DLD1 (cell line): Measurements from ENCODE around the gene CDK1.
"Not testable (repeated sequence)": the region's sequence is repeated elsewhere in the genome, so short reads cannot be mapped to it uniquely, and the experiment has no call there.

ENCODE experiments used
- in situ Hi-C: cut with HindIII; loops from 2 replicates; pipeline ENCODE4 v1.10.0; 2017; ENCODE audit warnings: low sequenced_read_pairs

The CDK1 gene

DNA sequence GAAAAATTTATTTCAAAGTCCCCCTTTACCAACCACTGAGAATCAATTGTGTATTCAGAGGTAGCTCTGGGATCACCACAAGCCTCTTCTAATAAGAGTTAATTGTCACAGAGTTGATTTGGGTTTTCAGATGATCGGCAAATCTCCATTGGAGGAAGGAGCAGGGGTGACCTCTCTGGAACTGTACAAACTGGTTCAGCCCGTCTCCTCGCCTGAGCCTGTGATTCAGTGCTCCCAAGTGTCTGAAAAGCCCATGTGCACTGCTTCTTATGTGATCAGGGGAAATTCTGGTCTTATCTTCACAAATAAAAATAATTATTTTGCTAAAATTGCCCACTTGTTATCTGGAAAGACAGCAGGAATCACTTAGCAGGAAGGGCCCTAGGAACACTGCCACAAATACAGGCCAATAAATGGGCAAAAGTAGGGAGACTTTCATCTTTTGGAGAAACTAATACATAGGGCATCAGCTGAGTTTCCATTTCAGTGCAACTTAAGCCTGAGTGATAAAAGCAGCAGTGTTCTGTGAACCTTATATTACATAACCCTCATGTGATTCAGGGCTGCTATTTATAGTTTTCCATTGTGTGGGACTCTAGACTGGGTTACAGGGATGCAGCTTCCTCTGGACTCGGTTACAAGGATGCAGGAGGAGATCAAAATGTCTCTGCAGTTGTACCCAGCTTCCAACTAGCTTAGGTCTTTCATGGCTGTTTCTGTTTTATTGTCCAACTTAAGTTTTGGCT is 32.3 kb downstream of the CDK1 start:
- in situ Hi-C loops, result no loop called here

DNA sequence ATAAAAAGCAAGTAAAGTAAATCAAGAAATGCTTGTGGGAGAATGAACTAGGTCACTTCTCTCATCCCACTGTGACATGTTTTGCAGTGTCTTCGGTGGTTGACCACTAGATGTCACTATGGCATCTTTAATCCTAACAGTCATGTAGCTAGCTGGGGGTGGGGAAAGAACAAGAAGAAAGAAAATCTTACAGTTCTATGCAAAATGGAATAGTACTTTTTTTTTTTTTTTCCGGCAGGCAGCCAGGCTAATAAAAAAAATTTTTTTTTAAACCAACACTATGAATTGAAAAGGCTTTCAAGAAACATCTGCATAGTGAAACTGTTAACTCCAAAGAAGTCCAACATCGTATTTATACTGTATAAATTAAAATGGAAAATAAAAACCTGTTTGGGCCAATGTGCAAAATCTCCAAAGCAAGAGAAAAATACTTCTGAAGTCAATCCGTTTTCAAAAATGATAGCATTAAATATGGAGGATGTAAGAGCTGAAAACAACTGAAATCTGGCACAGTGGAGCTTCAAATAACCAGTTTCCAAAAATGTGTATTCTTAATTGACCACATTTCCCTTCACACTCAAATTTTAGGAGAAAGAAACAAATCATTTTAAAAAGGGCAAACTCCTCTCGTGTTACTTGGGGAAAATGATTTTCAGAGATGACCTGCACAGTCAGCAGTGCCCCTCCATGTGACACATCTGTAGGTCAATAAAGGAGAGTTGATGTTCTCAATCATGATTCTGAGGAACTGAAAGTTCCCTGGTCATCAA is 38.5 kb downstream of the CDK1 start:
- in situ Hi-C loops, result no loop called here

DNA sequence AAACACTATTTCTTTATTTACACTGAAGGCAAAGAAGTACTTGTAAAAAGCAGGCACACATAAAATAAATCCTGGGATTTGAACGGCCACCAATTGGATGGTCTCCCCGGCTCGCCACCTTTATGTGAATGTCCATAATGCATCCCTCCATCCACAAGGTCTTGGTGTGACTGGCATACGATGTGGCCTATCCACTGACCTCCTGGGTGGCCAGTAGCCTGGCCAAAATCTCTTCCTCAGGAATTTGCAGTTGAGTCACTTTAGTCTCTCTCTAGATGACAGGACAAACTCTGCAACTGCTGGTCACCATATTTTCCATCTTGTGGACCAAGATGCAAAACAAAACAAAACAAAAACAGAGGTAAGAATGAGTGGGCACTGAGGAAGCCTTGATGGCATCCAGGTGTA is 39.1 kb downstream of the CDK1 start:
- in situ Hi-C loops, result no loop called here

DNA sequence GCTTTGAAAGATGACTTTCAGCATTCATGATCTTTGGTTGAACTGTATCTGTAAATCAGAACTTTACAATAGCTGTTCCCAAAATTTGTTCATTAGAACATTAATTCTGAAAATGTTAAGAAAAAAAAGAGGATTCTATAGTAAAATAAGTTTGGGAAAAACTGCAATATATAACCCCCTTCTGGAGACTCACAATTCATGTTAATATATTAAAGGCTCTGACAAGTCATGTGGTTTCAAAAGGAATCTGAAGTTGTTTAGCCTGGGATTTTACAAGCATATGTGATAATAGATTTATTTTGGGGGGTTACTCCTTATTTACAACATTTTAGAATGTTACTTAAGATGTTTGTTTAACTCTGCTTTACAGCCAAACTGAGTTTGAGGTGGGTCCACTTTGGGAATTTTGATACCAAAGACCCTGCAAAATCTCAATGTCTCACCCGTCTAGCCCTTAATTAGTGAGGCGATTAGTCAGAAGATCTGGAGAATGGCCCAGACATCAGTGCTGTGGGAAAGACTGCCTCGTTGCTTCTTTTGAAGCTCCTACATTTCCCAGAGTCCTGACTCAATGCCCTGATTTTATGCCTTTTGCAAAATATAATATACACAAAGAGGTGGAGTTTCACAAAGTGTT is 40.0 kb downstream of the CDK1 start:
- in situ Hi-C loops, result no loop called here

DNA sequence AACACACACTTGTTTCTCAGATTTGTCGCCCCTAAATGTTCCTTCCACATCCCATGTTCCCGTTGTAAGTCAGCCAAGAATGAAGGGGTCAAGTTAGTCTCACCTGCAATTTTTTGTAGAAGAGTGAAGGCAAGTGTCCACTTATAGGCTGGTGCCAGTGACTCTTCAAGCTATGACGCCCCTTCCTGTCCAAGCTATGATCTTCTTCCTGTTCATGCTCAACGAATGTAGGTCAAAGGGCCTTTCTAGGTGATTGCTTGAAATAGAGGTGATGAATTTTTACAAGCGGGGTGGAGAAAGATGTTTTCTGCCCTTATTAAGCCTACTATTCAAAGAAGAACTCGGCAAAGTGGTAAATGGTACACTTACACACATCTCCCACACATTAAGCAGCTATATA is 41.0 kb downstream of the CDK1 start:
- in situ Hi-C loops, result no loop called here

DNA sequence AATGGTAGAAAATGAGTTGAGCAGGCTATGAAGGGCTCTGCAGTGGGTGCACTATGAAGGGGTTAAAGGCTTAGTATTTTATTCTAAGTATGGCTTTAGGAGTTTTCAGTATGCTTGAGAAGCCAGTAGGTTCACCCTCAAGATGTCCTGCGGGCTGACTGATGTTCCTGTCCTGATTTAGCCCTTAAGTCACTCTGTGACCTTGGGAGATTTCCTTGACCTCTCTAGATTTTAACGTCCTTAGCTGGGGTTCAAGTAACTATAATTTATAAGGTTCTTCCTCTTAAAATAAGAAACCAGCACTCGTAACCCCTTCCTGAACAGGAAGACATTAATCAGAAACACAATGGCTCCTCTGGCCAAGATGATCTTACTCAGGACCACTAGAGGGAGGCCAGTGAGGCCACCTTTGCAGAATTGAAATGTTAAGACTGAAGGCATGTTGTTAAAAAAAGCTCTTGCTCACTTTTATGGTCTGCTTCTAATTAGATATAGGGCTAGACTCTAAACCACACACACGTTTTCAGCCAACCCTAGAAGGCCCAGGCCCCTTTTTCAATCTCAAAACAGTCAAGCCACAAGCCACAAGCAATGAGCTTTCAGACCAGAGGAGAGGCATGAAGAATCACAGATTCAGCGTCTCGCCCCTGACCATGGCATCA is 41.9 kb downstream of the CDK1 start:
- in situ Hi-C loops, result no loop called here

DNA sequence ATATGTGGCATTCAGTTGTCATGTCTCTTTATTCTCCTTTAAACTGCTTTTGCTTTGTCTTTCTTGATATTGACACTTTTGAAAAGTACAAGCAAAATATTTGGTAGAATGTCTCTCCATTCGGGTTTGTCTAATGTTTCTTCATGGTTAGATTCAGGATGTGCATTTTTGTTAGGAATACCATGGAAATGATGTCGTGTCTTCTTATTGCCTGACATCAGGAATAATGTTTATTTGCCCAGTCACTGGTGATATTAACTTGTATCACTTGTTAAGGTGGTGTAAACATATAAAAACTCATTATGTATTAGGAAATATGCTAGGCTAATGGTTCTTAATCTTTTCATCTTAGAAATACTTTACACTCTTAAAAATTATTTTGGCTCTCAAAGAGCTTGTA is 43.4 kb downstream of the CDK1 start:
- in situ Hi-C loops, result no loop called here

DNA sequence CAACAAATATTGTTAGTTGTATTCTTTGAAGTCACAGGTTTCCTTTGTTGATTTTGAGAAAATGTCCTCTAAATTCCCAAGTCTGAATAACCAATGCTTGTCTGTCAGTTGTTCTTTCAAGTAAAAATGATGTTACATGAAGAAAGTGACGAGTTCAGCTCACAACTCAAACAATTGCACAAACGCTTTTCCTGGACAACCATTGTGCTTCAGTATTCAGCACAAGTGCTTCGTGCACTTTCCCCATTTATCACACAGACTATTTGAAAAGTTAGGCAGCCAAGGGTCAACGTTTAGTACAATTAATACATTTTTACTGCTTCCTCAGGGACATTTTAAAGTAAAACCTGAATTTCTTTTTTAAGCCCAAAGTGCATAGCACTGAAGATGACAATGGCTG is 44.5 kb downstream of the CDK1 start:
- in situ Hi-C loops, result no loop called here

DNA sequence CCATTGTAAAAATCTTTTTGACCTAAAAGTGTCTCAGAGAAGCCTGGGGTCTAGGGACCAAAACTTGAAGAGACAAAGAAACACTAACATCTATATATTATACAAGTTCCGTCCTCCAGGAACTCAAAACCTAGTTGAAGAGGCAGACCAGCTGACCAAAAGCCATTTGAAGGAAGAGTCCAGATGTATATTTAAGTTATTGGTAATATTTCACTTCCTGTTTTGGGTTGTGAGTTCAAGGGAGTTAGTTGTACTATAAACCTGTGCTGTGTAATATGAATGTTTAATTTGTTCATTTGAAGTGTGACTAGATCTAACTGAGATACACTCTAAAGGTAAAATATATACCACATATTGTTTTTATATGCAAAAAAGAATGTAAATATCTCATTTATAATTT is 45.0 kb downstream of the CDK1 start:
- in situ Hi-C loops, result no loop called here

DNA sequence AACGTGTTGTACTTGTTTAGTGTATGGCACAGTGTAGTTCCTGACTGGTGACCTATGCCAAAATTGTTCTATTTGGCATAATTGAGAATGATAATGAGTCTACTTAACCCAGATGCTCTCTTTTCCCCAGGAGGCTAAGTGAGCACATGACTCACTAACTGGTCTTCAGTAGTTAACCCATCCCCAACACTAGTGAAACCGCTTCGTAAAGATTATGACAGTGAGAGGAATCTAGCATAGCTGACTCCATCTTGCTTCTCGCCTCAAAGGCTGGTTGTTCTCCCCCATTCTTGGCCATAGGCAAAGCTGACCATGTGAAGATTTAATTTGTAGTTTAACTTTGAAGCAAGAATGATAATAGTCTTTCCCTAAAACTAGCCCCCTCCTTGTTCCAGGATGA is 47.2 kb downstream of the CDK1 start:
- in situ Hi-C loops, result no loop called here

DNA sequence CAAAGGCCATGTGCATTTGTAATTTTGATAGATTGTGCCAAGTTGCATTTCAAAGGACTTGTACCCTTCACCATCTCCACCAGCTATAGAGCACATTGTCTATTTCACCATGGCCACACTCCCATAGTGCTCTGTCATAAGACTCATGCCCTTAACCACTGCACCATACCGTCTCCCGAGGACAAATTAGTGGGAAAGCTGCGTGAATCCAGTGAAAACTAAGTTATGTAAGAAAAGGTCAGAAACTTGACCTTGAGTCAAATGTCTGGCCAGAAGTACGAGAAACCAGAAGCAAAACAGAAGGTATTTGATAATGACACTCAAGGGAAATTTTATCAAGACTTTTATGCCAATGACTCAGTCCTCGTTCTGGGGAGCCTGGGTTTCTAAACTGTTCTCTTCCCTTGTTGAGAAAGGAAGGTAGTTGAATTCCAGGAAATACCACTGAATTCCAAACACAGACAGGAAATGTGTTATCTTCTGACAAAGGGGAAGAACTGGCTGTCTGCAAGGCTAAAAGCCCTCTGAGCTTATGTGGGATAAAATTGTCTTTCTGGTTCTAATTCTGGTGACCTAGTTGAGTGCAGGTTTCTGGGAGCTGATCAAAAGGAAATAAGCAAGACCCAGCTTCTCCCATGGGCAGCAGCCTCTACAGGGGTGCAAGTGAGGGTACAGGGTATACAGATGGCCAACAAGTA is 49.7 kb downstream of the CDK1 start:
- in situ Hi-C loops, result no loop called here

DNA sequence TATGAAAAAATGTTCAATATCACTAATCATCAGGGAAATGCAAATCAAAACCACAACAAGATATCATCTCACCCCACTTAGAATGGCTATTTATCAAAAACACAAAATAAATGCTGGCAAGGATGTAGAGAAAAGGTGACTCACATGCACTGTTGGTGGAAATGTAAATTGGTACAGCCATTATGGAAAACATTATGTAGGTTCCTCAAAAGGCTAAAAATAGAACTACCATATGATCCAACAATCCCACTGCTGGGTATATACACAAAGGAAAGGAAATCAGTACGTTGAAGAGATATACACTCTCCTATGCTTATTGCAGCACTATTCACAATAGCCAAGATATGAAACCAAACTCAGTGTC is 50.2 kb downstream of the CDK1 start:
- in situ Hi-C loops, result no loop called here

DNA sequence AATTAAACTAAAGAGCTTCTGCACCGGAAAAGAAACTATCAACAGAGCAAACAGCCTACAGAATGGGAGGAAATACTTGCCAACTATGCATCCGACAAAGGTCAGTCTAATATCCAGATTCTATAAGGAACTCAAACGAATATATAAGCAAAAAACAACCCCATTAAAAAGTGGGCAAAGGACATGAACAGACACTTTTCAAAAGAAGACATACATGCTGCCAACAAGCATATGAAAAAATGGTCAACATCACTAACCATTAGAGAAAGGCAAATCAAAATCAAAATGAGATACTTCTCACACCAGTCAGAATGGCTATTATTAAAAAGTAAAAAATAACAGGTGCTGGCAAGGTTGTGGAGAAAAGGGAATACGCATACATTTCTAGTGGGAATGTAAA is 53.9 kb downstream of the CDK1 start:
- in situ Hi-C loops, result not testable (repeated sequence)

DNA sequence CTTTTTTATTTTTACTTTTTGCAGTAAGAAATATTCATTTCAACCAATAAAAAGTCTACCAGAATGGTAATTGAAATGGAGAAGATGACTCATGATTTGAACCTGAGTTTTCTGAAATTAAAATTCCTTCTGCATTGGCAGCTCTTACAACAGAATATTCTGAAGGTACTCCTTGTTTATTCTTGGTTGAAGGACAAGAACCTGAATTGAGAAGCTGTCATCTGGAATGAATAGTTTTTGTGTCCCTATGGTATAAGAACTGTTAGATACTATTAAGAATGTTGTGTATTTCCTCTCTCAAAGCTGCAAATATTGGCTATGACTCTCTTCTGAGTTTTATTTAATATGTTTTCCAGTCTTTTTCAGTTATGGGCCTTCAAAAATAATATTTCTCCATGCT is 56.1 kb downstream of the CDK1 start:
- in situ Hi-C loops, result no loop called here

DNA sequence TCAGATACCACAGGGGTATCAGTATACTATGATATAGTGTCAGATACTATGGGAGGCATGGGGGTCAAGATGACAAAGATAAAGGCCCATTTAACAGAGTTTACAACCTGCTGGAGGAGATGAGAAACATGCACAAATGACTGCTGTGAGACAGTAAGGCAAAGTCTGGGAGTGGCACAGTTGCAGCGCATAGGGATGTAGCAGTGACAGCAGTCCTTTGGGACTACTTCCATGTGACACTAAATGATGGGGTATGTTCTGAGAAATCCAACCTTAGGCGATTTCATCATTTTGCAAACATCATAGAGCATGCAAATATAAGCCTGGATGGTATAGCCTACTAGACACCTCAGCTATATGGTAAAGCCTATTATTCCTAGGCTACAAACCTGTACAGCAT is 56.8 kb downstream of the CDK1 start:
- in situ Hi-C loops, result no loop called here

DNA sequence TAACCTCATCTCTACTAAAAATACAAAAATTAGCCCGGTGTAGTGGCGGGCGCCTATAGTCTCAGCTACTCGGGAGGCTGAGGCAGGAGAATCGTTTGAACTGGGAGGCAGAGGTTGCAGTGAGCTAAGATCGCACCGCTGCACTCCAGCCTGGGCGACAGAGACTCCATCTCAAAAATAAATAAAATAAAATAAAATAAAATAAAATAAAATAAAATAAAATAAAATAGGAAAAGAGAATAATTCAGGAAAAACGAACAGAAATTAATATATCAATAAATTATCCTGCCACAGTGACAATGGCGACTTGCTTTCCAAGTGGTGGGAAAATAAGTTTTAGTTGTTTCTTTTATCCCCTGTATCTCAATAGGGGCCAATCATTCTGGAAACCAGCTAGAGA is 62.9 kb downstream of the CDK1 start:
- in situ Hi-C loops, result not testable (repeated sequence)

DNA sequence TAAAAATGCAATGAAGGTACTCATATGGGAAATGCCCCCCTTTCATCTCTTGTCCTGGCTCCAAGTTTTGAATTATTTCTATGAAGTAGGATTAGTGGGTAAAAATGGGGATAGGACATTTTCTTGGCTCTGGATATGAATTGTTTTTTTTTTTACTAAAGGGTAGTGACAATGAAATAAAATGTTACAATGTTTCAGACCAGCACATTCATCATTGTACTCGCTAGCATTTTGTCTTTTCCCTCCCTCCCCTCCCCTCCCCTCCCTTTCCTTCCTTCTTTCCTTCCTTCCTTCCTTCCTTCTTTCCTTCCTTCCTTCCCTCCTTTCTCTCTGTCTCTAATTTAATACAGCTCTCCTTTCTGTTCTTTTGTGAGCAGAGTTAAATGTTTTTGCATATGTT is 64.4 kb downstream of the CDK1 start:
- in situ Hi-C loops, result no loop called here
